NCI-H2196 treated with DMSO at 0.1 percent for 48 hours (cell line): ENCODE data around the gene ARL17A.
"Not testable (repeated sequence)": the region's sequence is repeated elsewhere in the genome, so short reads cannot be mapped to it uniquely, and the experiment has no call there.

Experiments
- DNase-seq: peaks from one replicate; lab custom pipeline; 2025; ENCODE audit not compliant: unreplicated experiment; lab: John Stamatoyannopoulos, UW

ARL17A gene

GRCh38 chr17:46579083-46580075 lies at the start of gene ARL17A:
ARL17A (minus strand) TSS chr17:46579691; CDS start chr17:46576322, 3,369 bp downstream.
- not testable (repeated sequence) for DNase-seq

GRCh38 chr17:46628753-46629436 lies 49.4 kb upstream of the ARL17A start:
- DNase-seq: not testable (repeated sequence)

DNA sequence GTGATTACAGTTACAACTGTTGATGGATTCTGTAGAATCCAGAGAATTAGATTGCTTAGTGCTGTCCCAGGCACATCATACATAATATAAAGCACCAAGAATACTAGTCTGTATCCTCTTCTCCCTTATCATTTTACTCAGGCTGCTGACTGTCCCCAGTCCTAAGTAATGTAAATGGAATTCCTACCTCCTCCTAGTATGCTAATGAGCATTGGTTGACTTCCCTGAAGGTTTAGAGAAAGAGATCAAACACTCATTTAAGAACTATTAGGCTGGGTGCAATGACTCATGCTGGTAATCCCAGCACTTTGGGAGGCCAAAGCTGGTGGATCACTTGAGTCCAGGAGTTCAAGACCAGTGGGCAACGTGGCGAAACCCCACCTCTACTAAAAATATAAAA lies 48.0 kb upstream of the ARL17A start:
- DNase-seq: not testable (repeated sequence)

DNA sequence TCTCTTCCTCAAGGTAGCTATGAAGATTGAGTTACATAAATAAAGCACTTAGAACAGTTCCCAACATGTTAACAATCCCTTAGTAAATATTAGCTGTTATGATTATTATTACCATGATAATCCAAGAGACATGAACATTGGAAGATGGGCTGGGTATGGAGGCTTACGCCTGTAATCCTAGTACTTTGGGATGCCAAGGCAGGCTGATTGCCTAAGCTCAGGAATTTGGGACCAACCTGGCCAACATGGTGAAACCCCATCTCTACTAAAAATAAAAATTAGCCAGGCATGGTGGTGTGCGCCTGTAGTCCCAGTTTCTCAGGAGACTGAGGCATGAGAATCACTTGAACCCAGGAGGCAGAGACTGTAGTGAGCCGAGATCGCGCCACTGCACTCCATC lies 45.2 kb upstream of the ARL17A start:
- DNase-seq: not testable (repeated sequence)

DNA sequence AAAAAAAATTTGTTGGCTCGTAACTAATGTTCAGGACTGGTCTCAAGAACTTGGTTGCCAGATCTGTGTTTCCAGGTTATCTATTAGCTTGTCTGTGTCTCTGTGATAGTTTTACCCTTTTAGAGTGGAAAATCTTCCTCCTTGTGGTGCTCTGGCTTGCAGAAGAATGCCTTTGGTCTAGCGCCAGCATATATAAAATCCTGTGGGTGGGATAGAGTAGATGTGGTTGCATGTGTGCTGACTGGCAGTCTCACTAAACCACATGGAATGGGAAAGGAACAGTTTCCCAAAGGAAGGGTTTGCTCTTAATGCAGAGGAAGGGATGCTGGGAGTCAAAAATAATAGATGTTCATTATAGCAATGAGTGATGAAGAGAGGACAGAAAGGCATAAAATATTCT lies 44.3 kb upstream of the ARL17A start:
- not testable (repeated sequence) for DNase-seq

DNA sequence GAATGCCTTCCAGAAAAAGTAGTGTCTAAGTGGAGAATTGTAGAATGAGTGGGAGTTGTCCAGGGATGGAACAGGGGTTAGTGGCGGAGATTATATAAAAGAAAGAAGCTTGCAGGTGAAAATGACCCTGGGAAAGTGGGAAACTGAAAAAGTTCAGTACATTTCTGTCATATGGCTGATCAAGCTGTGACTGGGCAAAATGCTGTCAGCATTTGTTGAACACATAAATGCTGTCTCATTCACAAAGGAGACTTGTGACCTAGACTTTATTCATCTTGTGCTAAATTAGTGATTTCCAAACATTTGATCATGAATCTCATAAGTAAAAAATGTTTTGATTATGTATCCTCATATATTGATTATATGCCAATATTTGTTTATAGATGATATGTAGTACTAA lies 39.5 kb upstream of the ARL17A start:
- not testable (repeated sequence) for DNase-seq

DNA sequence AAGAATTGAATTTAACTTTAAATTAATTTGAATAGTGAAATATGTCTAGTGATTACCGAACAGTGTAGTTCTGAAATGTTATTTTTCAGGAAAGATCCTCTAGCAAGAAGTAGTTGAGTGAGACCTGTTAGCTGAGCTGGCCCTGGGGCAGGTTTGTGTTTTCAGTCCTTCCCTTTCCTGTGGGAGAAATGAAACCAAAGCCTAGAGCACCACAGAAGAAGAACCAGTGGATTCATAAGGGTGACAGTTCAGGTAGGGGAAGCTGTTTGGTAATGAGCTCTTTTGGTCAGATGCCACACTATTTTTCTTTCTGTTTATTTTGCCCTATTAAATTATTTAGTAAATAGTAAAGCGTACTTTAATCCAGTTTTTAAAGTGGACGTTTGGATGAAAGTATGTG lies 37.6 kb upstream of the ARL17A start:
- not testable (repeated sequence) for DNase-seq

GRCh38 chr17:46613876-46614275 lies 34.4 kb upstream of the ARL17A start:
- not testable (repeated sequence) for DNase-seq

- DNase-seq: not testable (repeated sequence)
Observed at GRCh38 chr17:46611304-46611703, 31.8 kb upstream of the ARL17A start.

GRCh38 chr17:46603125-46603524 lies 23.6 kb upstream of the ARL17A start:
- not testable (repeated sequence) for DNase-seq

DNA sequence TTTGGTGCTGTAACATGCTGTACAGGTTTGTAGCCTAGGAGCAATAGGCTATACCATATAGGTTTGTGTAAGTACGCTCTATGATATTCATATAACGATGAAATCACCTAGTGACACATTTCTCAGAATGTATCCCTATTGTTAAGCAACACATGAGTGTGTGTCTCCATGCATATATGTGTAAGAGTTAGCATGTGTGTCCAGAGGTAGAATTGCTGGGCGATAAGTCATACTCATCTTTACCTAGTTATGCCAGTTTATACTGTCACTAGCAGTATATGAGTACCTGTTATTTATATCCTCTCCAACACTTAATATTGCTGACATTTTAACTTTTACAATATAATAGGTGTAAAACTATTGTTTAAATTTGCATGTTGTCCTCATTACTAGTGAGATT lies 21.3 kb upstream of the ARL17A start:
- not testable (repeated sequence) for DNase-seq

DNA sequence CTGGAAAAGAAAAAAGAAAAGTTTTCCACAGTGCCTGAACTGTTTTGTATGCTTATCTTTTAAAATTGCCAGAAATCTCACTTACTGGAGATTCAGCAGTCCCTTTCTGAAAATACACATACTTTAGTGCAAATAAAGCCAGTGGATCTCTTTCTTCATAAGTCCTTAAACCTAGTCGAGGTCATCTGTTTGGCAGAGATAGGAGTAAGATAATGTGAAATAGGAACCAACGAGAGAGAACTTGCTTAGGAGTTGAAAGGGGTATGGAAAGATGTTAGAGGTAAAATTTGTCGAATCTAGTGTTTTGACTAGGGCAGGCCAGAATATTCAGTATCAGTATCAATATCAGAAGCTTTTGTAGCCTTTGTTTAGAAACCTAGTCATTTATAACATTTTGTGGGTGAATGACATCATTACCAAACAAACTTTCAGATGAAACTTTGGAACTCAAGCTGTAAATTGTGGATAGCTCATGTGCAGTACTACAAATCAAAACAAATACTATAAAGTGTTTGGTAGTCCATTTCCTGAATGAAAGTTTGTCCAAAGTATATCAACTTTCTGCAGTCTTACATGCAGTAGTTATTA lies 18.9 kb upstream of the ARL17A start:
- DNase-seq: not testable (repeated sequence)

DNA sequence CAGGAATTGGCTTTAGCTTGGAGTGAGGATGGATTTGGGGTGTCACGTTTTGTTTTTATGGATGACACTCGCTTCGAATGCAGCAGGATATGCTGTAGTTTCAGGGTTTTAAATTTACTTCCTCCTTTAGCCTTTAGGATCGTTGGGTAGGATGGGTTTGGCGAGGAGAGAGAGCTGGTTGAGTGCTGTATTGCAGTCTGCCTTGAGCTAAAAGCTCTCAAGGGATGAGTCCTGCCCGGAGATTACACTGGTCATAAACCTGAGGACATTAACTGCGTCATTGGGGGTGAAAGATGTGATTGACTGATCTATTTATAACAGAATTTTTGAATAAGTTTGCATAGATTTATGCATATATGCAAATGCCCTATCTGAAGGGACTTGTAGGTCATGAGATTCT lies 11.8 kb upstream of the ARL17A start:
- not testable (repeated sequence) for DNase-seq

GRCh38 chr17:46590157-46591146 lies 11.0 kb upstream of the ARL17A start, which contains the start of gene NSF:
NSF (plus strand) TSS chr17:46590669; CDS start chr17:46590776, 107 bp downstream.
- not testable (repeated sequence) for DNase-seq

- DNase-seq: not testable (repeated sequence)
Observed at GRCh38 chr17:46585444-46585843, 6.0 kb upstream of the ARL17A start.

DNA sequence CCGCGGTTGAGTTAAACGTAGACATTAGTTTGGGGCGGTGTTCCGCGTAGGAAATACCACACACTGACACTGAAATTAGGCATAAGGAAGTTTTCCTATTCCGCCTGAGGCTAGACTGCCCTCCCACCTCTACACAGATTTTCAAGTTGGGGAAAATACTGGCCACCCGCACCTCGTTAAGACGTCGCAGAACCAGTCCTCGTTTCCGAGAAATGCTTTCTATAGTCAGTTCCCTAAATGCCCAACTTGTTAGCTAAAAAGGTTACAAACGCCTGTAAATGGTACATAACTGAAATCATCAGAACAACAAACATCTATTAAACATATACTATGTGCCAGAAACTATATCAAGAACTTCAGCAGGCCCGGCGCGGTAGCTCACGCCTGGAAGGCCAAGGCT lies 591 bp upstream of the ARL17A start:
- DNase-seq: not testable (repeated sequence)

DNA sequence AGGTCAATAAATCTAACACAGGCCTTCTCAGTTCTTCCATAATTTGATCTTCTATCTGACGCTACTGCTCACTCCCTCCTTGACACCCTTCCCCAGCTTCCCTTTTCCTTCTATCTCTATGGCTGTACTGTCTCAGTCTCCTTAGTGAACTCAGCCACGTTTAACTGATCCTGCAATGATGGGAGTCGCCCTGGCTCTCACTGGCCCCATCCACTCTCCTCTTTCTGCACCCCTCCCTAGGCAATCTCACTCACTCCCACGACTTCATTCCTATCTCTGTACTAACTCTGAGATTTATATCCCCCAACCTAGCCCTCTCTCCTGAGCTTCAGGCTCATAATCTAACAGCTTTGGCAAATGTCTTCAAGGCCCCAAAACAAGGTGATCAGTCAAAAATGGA lies 7.7 kb downstream of the ARL17A start:
- DNase-seq: not testable (repeated sequence)

DNA sequence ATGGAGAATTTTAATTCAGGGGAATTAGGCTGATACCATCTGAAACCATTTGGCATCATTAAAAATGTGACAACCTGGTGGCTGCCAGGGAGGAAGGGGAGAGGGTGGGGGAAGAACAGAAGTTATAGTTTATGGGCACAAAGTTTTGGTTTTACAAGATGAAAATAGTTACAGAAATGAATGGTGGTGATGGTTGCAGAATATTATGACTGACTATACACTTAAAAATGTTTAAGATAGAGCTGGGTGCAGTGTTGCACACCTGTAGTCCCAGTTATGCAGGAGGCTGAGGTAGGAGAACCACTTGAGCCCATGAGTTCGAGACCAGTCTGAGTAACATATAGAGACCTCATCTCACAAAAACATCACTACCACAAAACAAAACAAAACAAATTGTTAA lies 12.5 kb downstream of the ARL17A start:
- DNase-seq: not testable (repeated sequence)

DNA sequence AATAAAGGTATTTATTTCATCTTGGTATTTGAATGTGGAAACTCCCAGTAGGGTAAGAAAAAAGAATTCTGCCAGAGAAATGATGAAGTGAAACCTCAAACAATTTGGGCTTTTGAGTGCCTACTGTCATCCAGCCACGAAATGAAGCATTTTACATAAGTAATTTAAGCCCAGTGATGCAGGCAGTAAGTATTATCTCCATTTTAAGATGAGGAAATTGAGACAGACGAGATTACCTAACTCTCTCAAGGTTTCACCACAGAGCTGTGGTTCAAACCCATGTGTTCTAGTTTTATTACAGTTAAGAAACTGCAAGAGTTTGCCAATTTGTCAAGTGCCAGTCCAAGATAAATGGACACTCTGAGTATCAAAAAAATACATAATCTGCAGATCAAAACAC lies 13.2 kb downstream of the ARL17A start:
- not testable (repeated sequence) for DNase-seq

GRCh38 chr17:46560048-46560447 lies 19.4 kb downstream of the ARL17A start:
- DNase-seq: not testable (repeated sequence)
